Stimulated activated naive CD8-positive, alpha-beta T cell treated with anti-CD3 and anti-CD28 coated beads, Interleukin-15, Interleukin-2, amounts not matched to agents 100 ng/mL and 50 ng/mL, for 24 hours (primary cell): ENCODE results near the gene RELL1.
A peak's percentile ranks its signal among the peaks of the same experiment; 100 is the strongest.

ENCODE experiments used
- H3K27ac Mint-ChIP-seq: one replicate; pipeline ENCODE4 v1.8.0; 2021; ENCODE audit warnings: mild to moderate bottlenecking, mixed read lengths
- H3K27me3 Mint-ChIP-seq: one replicate; pipeline ENCODE4 v1.8.0; 2021; ENCODE audit warnings: mixed read lengths
- H3K36me3 Mint-ChIP-seq: one replicate; pipeline ENCODE4 v1.8.0; 2021; ENCODE audit warnings: low read depth, mixed read lengths
- H3K4me1 Mint-ChIP-seq: one replicate; pipeline ENCODE4 v1.8.0; 2021; ENCODE audit warnings: low read depth, mixed read lengths
- H3K4me3 Mint-ChIP-seq: one replicate; pipeline ENCODE4 v1.8.0; 2021; ENCODE audit warnings: mild to moderate bottlenecking, mixed read lengths
- H3K9me3 Mint-ChIP-seq: one replicate; pipeline ENCODE4 v1.8.0; 2021; ENCODE audit warnings: mixed read lengths

The RELL1 gene

GRCh38 chr4:37710491-37710890 lies 24.3 kb upstream of the RELL1 start:
- Mint-ChIP-seq H3K36me3 (no peaks in the 10 kb centered on the region), H3K4me1 (no peaks in the 10 kb centered on the region), H3K27ac (no peak overlapping the region), H3K27me3 (no peaks in the 10 kb centered on the region), H3K9me3 (no peaks in the 10 kb centered on the region), H3K4me3 (no peak overlapping the region)

GRCh38 chr4:37706032-37706431 lies 19.9 kb upstream of the RELL1 start:
- H3K36me3 Mint-ChIP-seq = no peaks in the 10 kb centered on the region
- H3K4me1 Mint-ChIP-seq = no peaks in the 10 kb centered on the region
- H3K27me3 Mint-ChIP-seq = no peaks in the 10 kb centered on the region
- no peak overlapping the region for H3K27ac Mint-ChIP-seq
- no peaks in the 10 kb centered on the region for H3K9me3 Mint-ChIP-seq
- no peak overlapping the region for H3K4me3 Mint-ChIP-seq

- Mint-ChIP-seq H3K4me1 (no peaks in the 10 kb centered on the region), H3K36me3 (no peaks in the 10 kb centered on the region), H3K27me3 (no peaks in the 10 kb centered on the region), H3K27ac (no peak overlapping the region), H3K4me3 (no peak overlapping the region), H3K9me3 (no peaks in the 10 kb centered on the region)
Observed at GRCh38 chr4:37705571-37705970, 19.4 kb upstream of the RELL1 start.

- Mint-ChIP-seq H3K27me3 (no peaks in the 10 kb centered on the region), H3K4me1 (no peaks in the 10 kb centered on the region), H3K27ac (no peak overlapping the region), H3K36me3 (no peaks in the 10 kb centered on the region), H3K9me3 (no peaks in the 10 kb centered on the region), H3K4me3 (no peak overlapping the region)
Observed at GRCh38 chr4:37699868-37700481, 13.8 kb upstream of the RELL1 start.

GRCh38 chr4:37697566-37697965 lies 11.4 kb upstream of the RELL1 start:
- Mint-ChIP-seq H3K9me3 (no peaks in the 10 kb centered on the region), H3K27me3 (no peaks in the 10 kb centered on the region), H3K27ac (no peak overlapping the region)

GRCh38 chr4:37693450-37694190 lies 7.4 kb upstream of the RELL1 start:
- no peak overlapping the region for H3K27ac Mint-ChIP-seq

More at GRCh38 chr4:37697566-37697965, 11.4 kb upstream of the RELL1 start:
- Mint-ChIP-seq H3K4me1 (no peaks in the 10 kb centered on the region), H3K4me3 (no peak overlapping the region), H3K36me3 (no peaks in the 10 kb centered on the region)

GRCh38 chr4:37693030-37693429 lies 6.9 kb upstream of the RELL1 start:
- Mint-ChIP-seq H3K27ac (no peak overlapping the region), H3K36me3 (no peaks in the 10 kb centered on the region), H3K27me3 (no peaks in the 10 kb centered on the region), H3K4me3 (no peak overlapping the region), H3K9me3 (no peaks in the 10 kb centered on the region), H3K4me1 (no peaks in the 10 kb centered on the region)

More at GRCh38 chr4:37693450-37694190, 7.4 kb upstream of the RELL1 start:
- no peaks in the 10 kb centered on the region for H3K36me3 Mint-ChIP-seq
- H3K4me3 Mint-ChIP-seq = no peak overlapping the region
- no peaks in the 10 kb centered on the region for H3K9me3 Mint-ChIP-seq
- H3K27me3 Mint-ChIP-seq = no peaks in the 10 kb centered on the region
- no peaks in the 10 kb centered on the region for H3K4me1 Mint-ChIP-seq

- Mint-ChIP-seq H3K27me3 (no peaks in the 10 kb centered on the region), H3K9me3 (no peaks in the 10 kb centered on the region), H3K36me3 (no peaks in the 10 kb centered on the region), H3K4me3 (no peak overlapping the region), H3K4me1 (peaks cover 4% of the 10 kb centered on the region), H3K27ac (no peak overlapping the region)
Observed at GRCh38 chr4:37690976-37691375, 4.8 kb upstream of the RELL1 start.

GRCh38 chr4:37689353-37690095 lies 3.3 kb upstream of the RELL1 start:
- H3K4me1 Mint-ChIP-seq = peaks cover 14% of the 10 kb centered on the region
- no peak overlapping the region for H3K4me3 Mint-ChIP-seq
- H3K36me3 Mint-ChIP-seq = peaks cover 5% of the 10 kb centered on the region
- no peaks in the 10 kb centered on the region for H3K27me3 Mint-ChIP-seq
- H3K27ac Mint-ChIP-seq = no peak overlapping the region
- H3K9me3 Mint-ChIP-seq = no peaks in the 10 kb centered on the region

- Mint-ChIP-seq H3K4me3 (peak overlapping the region; percentile 82), H3K27me3 (no peaks in the 10 kb centered on the region), H3K9me3 (no peaks in the 10 kb centered on the region), H3K27ac (no peak overlapping the region), H3K36me3 (peaks cover 15% of the 10 kb centered on the region), H3K4me1 (peaks cover 29% of the 10 kb centered on the region)
Observed at GRCh38 chr4:37687681-37688080, 1.5 kb upstream of the RELL1 start.

- H3K36me3 Mint-ChIP-seq = peaks cover 17% of the 10 kb centered on the region
- no peaks in the 10 kb centered on the region for H3K27me3 Mint-ChIP-seq
- peak overlapping the region; percentile 82 for H3K4me3 Mint-ChIP-seq
- peaks cover 34% of the 10 kb centered on the region for H3K4me1 Mint-ChIP-seq
- H3K27ac Mint-ChIP-seq = peak overlapping the region; percentile 33
- H3K9me3 Mint-ChIP-seq = no peaks in the 10 kb centered on the region
Observed at GRCh38 chr4:37687194-37687562, 1.0 kb upstream of the RELL1 start.

- Mint-ChIP-seq H3K36me3 (peaks cover 19% of the 10 kb centered on the region), H3K4me3 (peak overlapping the region; percentile 91)
Observed at GRCh38 chr4:37685823-37686372, 278 bp downstream of the RELL1 start.

GRCh38 chr4:37685161-37685822 lies 884 bp downstream of the RELL1 start:
- Mint-ChIP-seq H3K27me3 (no peaks in the 10 kb centered on the region), H3K4me1 (peaks cover 47% of the 10 kb centered on the region), H3K4me3 (peak overlapping the region; percentile 91), H3K27ac (peak overlapping the region; percentile 91), H3K36me3 (peaks cover 19% of the 10 kb centered on the region), H3K9me3 (no peaks in the 10 kb centered on the region)

More at GRCh38 chr4:37685823-37686372, 278 bp downstream of the RELL1 start:
- Mint-ChIP-seq H3K27ac (peak overlapping the region; percentile 91), H3K9me3 (no peaks in the 10 kb centered on the region), H3K27me3 (no peaks in the 10 kb centered on the region), H3K4me1 (peaks cover 44% of the 10 kb centered on the region)

- Mint-ChIP-seq H3K4me3 (peak overlapping the region; percentile 91), H3K36me3 (peaks cover 19% of the 10 kb centered on the region), H3K4me1 (peaks cover 50% of the 10 kb centered on the region), H3K27me3 (no peaks in the 10 kb centered on the region), H3K27ac (peak overlapping the region; percentile 91), H3K9me3 (no peaks in the 10 kb centered on the region)
Observed at GRCh38 chr4:37684154-37684553, 2.0 kb downstream of the RELL1 start.
